Ramos (cell line): ENCODE data around the gene KRT35.
"Not testable (repeated sequence)": the region's sequence is repeated elsewhere in the genome, so short reads cannot be mapped to it uniquely, and the experiment has no call there.

ENCODE experiments used
- in situ Hi-C: fragments of 300-500 bp; cut with MboI; formaldehyde crosslinking; loops from one replicate; pipeline ENCODE4 v1.14.3; 2022; ENCODE audit warnings: low sequenced_read_pairs; ENCODE audit not compliant: unreplicated experiment

Gene KRT35

GRCh38 chr17:41463746-41464145, 17.2 kb downstream of the KRT35 start:
- in situ Hi-C loops, result no loop called here

- in situ Hi-C loops, result no loop called here
Measured at GRCh38 chr17:41462705-41463104, 18.2 kb downstream of the KRT35 start.

- in situ Hi-C loops, result no loop called here
Measured at GRCh38 chr17:41457676-41458075, 23.3 kb downstream of the KRT35 start.

DNA sequence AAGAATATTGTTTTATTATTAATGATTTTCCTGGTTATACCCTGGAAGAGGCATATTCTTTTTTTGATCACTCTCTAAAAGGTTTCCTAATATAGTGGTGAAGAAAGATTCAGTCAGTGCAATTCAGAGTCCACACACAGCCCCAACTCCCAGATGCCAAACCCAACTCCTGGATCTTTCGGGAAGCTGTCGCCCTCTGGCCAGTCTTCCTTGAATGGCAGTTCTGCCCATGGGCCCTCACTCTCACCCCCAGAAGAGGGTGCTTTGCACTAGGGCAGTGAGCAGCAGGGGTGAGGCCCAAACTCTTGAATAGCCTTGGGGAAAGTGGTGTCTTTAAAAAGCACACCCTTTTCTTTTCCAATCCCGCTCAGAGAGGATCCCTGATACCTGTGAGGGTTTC, 24.7 kb downstream of the KRT35 start:
- in situ Hi-C loops, result no loop called here

DNA sequence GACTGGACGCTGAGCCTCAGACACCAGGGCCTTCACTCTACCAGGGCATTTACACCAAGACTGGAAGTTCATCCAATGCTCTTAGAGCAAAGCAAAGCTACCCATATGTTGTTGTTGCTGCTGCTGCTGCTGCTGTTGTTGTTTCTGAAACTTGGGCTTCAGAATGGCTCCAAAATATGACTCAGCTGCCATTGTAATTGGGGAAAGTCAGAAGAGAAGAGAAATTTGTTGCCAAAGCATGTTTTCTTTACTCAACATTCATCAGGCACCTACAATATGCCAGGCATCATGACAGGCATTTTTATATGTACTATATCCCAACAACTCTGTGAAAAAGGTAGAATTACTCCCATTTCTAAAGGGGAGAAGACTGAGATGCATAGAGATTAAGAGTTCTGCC, 25.7 kb downstream of the KRT35 start:
- in situ Hi-C loops, result no loop called here

- in situ Hi-C loops, result no loop called here
Measured at GRCh38 chr17:41453066-41453465, 27.9 kb downstream of the KRT35 start.

DNA sequence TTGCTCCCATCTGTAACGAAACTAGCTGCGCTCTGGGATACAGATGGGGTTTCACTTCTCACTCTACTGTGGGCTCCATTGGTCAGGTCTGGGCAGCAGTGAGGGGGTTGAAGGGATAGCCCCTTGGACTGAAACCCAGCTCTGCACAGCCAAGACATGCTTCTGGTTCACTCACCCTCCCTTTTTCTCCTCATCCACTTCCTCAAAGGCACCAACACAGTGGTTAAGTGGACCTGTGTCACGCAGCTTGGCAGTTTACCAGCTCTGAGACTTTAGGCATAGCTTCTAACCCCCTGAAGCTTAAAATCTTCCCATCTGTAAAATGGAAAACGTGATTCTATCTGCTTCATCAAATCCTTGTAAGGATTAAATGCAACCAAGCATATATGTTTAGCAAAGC, 28.7 kb downstream of the KRT35 start:
- in situ Hi-C loops, result no loop called here

DNA sequence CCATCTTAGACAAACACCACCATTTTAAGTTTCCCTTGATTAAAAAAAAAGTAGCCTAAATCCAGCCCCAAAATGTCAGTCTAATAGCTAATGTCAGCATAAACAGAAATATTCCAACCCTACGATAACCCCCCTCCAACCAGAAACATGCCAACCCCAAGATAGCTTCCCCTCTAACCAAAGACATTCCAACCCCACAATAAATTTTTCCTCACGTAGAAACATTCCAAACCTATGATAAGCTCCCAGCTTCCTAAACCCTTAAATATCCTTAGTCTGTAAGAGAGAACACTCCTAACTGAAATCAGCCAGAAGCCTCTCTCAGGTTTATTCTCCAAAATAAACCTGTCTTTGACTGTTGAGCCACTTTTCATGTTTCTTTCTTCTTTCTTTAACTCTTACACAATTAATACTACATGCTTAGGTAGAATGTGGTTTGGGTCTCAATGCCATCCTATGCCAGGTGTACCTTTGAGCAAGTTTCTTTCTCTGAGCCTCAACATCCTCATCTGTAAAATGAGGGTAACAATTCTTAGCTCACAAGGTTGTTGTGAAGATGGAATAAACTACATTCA, 29.7 kb downstream of the KRT35 start:
- in situ Hi-C loops, result no loop called here

DNA sequence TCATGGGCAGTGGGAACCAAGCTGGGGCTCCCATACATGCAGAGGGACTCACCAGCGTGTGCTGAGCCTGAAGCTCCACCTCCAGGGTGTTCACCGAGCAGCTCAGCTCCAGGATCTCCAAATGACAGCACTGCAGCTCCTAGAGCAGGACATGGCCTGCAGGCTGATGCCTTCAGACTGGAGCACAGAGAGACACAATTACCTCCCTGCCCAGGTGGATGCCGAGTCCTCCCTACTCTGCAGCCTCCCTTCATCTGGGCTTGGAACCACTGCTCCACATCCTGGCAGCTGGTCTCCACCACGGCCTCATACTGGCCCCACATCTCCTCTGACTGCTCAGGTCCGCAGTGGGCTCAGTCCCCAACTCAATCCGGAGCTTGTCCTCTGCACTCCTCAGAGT, 31.9 kb downstream of the KRT35 start:
- in situ Hi-C loops, result no loop called here

DNA sequence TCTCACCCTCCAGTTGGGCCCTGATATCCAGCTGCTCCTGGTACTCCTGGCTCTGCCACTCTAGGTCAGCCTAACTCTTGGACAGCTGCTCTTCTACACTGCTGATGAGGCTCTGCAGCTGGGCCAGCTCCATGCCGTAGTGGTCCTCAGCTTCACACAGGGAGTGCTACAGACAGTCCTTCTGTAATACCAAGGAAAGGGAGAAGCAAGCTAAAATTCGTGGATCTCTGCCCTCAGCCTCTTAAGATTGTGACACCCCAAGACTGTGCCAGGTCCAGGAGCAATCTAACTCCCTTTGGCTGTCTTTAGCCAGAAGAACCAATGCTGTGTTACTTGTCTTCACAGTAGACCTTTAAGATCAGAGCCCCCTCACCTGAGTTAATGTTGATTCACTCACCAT, 32.4 kb downstream of the KRT35 start:
- in situ Hi-C loops, result no loop called here

DNA sequence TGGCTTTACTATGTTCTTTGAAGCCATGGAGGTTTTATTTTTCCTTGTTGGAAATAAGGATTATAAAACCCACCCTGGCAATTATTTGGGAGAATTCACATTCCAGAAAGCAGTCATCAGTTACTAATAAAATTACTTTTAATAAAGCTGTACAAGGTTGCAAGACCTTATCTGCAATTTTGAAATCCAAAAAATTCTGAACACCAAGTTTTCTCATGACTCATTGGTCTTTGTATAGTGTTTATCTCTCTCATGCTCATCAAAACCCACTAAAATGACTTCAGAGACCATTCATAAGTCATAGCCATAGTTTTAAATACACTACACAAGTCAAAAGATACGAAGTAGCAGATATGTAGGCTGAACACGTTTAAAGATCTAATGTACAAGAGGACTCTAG, 34.1 kb downstream of the KRT35 start:
- in situ Hi-C loops, result no loop called here

GRCh38 chr17:41444640-41445039, 36.3 kb downstream of the KRT35 start:
- in situ Hi-C loops, result no loop called here

GRCh38 chr17:41444186-41444585, 36.8 kb downstream of the KRT35 start:
- in situ Hi-C loops, result no loop called here

- in situ Hi-C loops, result no loop called here
Measured at GRCh38 chr17:41442739-41443138, 38.2 kb downstream of the KRT35 start.

DNA sequence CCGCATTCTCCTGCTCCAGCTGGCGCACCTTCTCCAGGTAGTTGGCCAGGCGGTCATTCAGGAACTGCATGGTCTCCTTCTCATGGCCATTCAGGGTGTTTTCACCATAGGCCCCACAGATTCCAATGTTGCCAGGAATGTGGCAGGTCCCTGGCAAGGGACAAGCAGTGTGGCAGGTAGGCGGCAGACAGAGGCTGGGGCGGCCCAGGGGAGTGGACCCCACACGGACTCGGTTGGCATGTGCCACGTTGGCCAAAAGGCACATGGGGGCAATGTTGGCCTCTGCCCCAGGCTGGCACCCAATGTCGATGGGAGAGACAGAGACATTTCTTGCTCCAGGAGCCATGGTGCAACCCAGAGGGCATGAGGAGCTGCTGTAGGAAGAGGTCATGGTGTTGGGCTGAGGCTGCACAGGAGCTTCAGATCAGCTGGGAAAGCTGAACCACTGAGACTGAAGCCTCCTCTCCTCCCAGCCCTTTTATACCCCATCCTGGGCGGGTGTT, 40.4 kb downstream of the KRT35 start, which contains the start of gene KRT38:
Gene KRT38 (minus strand): TSS at position 453 of the 503 bp plus-strand sequence. CDS start 62 bp downstream, at position 391.
- in situ Hi-C loops, result no loop called here

- in situ Hi-C loops, result no loop called here
Measured at GRCh38 chr17:41439375-41439774, 41.6 kb downstream of the KRT35 start.

GRCh38 chr17:41437769-41438168, 43.2 kb downstream of the KRT35 start:
- in situ Hi-C loops, result no loop called here

DNA sequence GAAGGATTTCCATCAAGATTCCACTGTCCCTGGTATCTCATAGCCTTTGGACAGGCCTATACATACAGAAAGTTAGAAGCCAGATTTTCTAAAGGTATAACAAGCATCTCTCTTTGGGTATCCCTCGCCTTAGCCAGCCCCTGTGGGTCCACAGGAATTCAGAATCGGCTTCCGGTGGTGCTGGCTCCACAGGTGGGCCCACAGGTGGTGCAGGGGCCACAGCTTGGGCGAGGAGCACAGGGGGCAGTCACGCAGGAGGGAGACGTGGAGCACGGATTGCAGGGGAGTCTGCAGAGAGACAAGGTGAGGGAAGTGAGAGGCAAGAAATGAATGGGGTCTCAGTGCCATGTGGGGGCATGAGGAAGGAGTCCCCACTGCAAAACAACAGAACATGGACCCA, 43.7 kb downstream of the KRT35 start:
- in situ Hi-C loops, result no loop called here

DNA sequence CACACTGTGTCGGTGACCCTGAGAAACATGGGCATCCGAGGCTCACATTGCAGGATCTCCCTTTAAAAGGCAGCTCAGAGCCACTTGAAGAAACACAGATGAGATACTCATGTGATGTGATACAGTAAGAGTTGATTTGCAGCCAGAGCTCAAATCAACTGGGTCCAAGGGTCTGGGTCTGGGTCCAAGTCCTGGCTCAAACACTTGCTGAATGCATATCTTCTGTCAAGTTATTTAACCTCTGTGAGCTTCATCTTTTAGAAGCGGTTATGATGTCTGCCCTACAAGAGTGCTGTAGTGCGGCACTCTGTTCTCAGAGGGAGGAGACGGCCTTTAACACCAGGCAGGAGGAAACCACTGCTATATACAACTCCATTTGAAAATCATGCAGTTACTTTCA, 46.5 kb downstream of the KRT35 start:
- in situ Hi-C loops, result no loop called here

DNA sequence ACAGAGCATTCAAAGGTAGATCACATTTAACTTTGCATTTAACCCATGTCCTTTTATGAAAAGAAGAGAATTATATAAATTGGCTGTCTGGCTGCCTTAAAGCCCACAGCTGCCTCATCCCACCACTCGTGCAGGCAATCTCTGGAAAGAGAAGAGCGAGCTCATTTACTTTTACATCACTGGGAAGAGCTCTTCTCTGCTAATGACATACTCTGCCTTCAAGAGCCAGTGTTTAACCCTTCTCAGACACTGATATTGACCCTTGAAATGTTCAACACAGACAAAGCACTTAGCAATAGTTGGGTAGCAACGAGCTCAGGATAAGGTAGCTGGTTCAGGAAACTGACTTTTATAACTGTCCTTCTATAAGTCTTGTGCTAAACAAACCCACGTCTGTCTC, 46.9 kb downstream of the KRT35 start:
- in situ Hi-C loops, result no loop called here

- in situ Hi-C loops, result no loop called here
Measured at GRCh38 chr17:41433586-41433985, 47.4 kb downstream of the KRT35 start.

- in situ Hi-C loops, result not testable (repeated sequence)
Measured at GRCh38 chr17:41430376-41430775, 50.6 kb downstream of the KRT35 start.

- in situ Hi-C loops, result no loop called here
Measured at GRCh38 chr17:41429667-41430066, 51.3 kb downstream of the KRT35 start.
